ENCODE measurements around the gene TEAD1.

GRCh38 chr11:12864316-12865156 lies 190.3 kb downstream of the TEAD1 start:
- TF ChIP-seq JUNB (IDR thresholded peaks at IDR 0.05) (no peak), REST (IDR thresholded peaks at IDR 0.05) (no peak), CTCF (IDR thresholded peaks at IDR 0.05) (no peak), MAFK (IDR thresholded peaks at IDR 0.05; ENCODE audit: partially characterized antibody) (no peak), E2F6 (IDR thresholded peaks at IDR 0.05; ENCODE audit: borderline replicate concordance, low read depth) (no peak), RFX5 (IDR thresholded peaks at IDR 0.05) (no peak), JUN (IDR thresholded peaks at IDR 0.05) (no peak), USF2 (IDR thresholded peaks at IDR 0.05) (no peak), MAZ (IDR thresholded peaks at IDR 0.05; ENCODE audit: borderline replicate concordance, low read depth, low read length) (no peak), POLR2A (IDR thresholded peaks at IDR 0.05; ENCODE audit: low read length) (no peak), PHF8 (IDR thresholded peaks at IDR 0.05; ENCODE audit: borderline replicate concordance, low read depth) (no peak)

Measured in A549 (cell line).